Cardiac ventricle fibroblast (primary cell): ENCODE data around the gene ZNF160. TPM values are rescaled to one million over a fixed set of nuclear protein-coding genes. Genes with fewer than 3 reads are reported as not detected.

Source experiments
- total RNA-seq: library from RNA; depleted of rRNA; stranded (reverse); fragments of >200 nt; gene quantifications from 2 replicates; pipeline ENCODE4 v1.2.3, GENCODE V29; 2015

Gene ZNF160
- total RNA-seq: 18.5 and 20.3 TPM in 2 replicates

GRCh38 chr19:53103234-53104203 is at the start of gene ZNF160:
Gene ZNF160 (minus strand): TSS chr19:53103422. CDS start chr19:53086276, 17,146 bp downstream.

DNA sequence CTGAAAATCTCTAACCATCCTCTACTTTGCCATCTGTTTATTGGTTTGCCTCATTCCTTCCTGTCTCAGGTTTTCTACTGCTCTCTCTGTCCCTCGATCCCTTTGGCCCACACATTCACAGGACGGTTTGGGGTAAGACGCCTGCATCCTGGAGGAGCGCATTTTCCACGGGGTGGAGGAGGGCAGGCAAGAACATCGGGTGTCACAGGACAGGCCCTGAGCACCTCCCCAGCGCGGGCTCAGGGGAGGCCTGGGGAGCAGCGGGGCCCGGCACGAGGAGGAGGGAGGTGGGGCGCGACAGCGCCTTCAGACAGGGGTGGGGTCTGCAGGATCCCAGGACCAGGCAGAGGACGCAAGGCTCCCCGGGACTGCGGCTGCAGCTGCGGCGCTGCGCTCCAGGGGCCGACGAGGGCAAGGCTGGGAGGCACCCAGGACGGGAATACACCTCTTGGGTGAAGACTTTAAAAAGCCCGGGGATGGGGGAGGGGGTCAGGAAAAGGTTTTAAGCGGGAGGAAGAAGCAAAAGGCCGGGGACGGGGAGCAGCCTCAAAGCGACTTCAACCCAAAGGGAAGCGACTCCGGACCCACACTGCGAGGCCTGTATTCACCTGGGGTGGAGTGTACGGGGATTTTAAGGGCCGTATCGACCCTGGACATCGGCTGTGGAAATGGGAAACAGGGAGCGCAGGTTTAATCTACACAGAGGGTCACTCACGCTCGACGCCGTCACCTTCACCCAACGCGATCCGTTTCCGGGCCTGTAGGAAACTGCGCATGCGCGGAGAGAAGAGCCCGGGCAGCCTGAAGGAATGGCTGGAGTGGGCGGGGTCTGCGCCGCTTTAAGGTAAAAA is 29.1 kb upstream of the ZNF160 start, which contains the start of gene ZNF415:
TSS of gene ZNF415 (minus strand) at position 770 of the 851 bp plus-strand sequence. CDS start 10,234 bp downstream, outside the sequence.

Other genes starting within 250 kb of the ZNF160 start
- gene ZNF468, start 245.8 kb downstream of the ZNF160 start, total RNA-seq: 6.9 and 8.3 TPM in 2 replicates
- gene ZNF320, start 205.8 kb downstream of the ZNF160 start, total RNA-seq: 4.2 and 5.4 TPM in 2 replicates
- 2.4 and 2.8 TPM in 2 replicates for gene ZNF888, start 180.0 kb downstream of the ZNF160 start, total RNA-seq
- gene ZNF816, start 140.5 kb downstream of the ZNF160 start, total RNA-seq: 2.1 and 5.4 TPM in 2 replicates
- not detected in 2 replicates for gene ERVV-1, start 89.5 kb downstream of the ZNF160 start, total RNA-seq
- not detected in 2 replicates for gene ERVV-2, start 58.7 kb downstream of the ZNF160 start, total RNA-seq
- gene ZNF415, start 29.5 kb upstream of the ZNF160 start, total RNA-seq: 4.5 and 9.0 TPM in 2 replicates
- 5.4 and 7.6 TPM in 2 replicates for gene ZNF347, start 55.6 kb upstream of the ZNF160 start, total RNA-seq
- gene ZNF665, start 89.9 kb upstream of the ZNF160 start, total RNA-seq: 1.7 and 2.5 TPM in 2 replicates
- 15.2 and 15.4 TPM in 2 replicates for gene ZNF677, start 151.5 kb upstream of the ZNF160 start, total RNA-seq
- not detected in 2 replicates for gene VN1R2, start 154.9 kb upstream of the ZNF160 start, total RNA-seq
- not detected in 2 replicates for gene VN1R4, start 164.3 kb upstream of the ZNF160 start, total RNA-seq
- 2.7 and 3.5 TPM in 2 replicates for gene ZNF845, start 230.3 kb upstream of the ZNF160 start, total RNA-seq